Activated T-cell treated with anti-CD3 and anti-CD28 coated beads, Interleukin-2, amount 50 U/mL, for 48 hours (primary cell): ENCODE measurements around the gene CCDC198.

Experiments
- DNase-seq, 2 experiments: peaks; one replicate each; pipeline ENCODE4 v3.0.0-alpha.2; 2020

Gene CCDC198, protein sequence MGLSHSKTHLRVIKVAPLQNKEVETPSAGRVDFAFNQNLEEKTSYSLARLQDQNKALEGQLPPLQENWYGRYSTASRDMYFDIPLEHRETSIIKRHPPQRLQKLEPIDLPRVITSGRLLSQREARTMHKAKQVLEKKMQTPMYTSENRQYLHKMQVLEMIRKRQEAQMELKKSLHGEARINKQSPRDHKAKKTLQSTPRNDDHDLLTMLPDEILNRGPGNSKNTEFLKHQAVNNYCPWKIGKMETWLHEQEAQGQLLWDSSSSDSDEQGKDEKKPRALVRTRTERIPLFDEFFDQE

DNA sequence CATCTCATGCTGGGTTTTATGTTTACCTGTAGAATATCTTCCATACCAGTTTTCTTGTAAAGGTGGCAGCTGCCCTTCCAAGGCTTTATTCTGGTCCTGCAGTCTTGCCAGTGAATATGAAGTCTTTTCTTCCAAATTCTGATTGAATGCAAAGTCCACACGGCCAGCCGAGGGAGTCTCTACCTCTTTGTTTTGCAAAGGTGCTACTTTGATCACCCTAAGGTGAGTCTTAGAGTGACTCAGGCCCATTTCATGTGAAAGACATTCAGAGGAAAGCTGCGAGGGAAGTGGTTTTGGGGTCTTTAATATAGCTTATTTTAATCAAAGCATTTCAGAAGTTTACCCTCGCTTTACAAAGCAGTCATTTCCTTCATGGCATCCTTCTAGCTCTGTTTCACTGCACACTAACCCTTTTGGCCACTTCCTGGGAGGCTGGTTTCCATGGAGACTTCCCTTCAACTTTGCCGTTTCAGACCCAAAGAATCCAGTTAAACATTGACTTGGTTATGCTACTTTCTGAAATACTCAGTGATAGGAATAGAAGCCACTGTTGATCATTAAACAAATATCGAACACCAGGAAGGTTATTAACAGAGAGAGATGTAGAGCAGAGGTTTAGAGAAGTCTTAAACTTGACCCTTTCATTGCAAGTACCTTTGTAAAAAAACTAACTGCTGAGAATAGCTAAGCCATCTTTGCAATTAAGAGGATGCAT, at the start of gene CCDC198:
CCDC198 (minus strand) TSS at position 391 of the 715 bp plus-strand sequence; CDS start at position 249, 142 bp downstream.
- no peak for DNase-seq

DNA sequence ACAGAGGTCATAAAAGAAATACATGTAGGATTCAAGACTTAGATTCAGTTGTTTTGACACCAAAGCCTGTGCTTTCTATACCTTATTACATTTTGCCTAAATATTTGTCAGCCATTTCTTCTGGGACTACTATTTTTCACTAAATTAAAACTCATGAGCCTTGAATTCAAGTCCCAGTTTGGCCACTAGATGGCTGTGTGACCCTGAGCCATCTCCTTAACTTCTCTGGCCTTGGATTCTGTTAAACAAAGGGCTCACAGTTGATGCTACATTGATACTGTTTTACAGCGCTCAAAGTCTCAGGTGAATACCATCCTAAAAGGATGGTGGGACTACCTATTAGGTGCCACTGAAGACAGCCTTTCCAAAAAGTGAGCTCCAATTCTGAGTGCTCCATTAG, 39.6 kb upstream of the CCDC198 start:
- peak in 1 of 2 experiments; percentile 20 for DNase-seq

DNA sequence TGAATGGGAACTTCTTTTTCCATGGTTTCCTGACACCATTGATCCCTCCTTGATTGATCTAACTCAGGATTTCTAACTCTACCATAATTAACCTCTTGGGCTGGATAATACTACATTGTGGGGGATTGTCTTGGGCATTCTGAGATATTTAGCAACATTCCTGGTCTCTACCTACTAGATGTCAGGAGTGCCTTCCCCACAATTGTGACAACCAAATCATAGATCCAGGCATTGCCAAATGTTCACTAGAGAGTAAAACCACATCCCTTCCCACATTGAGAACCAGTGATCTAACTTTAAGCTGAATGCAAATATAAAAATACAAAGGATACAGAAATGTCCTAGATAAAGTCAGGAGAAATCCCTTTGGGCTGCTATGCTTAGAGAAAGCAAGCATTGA, 36.9 kb upstream of the CCDC198 start:
- no peak for DNase-seq

DNA sequence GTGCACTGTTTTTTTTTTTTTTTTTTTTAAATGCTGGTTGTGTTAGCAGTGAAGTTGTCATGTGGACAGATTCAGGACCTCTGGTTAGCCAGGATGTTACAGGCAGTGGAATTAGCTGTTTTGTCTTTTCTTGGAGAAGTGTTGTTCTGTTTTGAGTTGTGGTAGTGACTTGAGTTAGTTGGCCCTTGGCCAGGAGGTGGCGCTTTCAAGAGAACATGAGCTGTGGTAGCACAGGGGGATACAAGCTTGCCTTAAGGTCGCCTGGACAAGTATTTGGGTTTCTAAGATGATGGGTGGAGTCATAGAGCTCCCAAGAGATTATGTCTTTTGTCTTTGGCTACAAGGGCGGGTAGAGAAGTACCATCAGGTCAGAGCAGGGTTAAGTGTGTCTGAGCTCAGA, 33.3 kb upstream of the CCDC198 start:
- no peak for DNase-seq

DNA sequence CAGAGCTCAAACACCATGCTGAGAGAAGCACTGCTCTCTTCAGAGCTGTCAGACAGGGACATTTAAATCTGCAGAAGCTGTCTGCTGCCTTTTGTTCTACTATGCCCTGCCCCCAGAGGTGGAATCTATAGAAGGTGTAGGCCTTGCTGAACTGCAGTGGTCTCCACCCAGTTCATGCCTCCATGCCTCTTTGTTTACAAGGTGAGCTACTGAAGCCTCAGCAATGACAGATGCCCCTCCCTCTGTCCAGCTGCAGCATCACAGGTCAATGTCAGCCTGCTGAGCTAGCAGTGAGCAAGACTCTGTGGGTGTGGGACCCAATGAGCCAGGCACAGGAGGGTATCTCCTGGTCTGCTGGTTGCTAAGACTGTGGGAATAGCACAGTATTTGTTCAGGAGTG, 25.4 kb upstream of the CCDC198 start:
- no peak for DNase-seq

DNA sequence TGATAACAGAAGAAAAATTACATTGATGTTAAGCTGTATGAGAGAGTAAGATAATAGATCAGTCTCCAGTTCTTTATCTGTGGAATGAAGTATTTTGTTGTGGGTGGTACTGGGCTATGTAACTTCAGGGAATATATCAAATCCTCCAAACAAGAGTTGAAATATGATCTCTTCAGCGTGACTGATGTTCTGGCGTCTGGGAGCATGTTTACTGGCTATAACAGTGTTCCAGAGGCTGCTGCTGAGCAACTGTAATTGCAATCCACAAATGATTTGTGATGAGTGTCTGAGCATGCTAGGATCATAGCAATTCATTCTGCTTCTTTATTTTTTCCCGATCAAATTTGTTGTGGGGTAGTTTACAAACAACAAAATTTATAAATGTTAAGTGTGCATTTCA, 18.6 kb upstream of the CCDC198 start:
- no peak for DNase-seq

DNA sequence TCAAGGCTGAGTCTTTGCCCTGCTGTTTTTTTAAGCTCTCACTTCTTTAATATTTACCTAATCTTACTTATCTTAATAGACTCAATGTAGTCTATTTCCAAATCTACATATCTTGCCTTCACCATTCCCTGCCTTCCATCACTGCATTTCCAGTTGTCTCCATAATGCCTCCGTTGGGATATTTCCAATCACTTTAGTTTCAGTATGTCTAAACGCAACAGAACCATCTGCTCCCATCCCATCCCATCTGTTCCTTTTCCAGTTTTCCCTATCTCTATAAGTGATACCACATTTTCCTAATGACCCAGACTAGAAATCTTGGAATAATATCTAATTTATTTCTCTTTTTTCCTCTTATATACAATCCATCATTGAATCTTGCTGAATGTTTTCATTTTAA, 15.1 kb upstream of the CCDC198 start:
- no peak for DNase-seq

DNA sequence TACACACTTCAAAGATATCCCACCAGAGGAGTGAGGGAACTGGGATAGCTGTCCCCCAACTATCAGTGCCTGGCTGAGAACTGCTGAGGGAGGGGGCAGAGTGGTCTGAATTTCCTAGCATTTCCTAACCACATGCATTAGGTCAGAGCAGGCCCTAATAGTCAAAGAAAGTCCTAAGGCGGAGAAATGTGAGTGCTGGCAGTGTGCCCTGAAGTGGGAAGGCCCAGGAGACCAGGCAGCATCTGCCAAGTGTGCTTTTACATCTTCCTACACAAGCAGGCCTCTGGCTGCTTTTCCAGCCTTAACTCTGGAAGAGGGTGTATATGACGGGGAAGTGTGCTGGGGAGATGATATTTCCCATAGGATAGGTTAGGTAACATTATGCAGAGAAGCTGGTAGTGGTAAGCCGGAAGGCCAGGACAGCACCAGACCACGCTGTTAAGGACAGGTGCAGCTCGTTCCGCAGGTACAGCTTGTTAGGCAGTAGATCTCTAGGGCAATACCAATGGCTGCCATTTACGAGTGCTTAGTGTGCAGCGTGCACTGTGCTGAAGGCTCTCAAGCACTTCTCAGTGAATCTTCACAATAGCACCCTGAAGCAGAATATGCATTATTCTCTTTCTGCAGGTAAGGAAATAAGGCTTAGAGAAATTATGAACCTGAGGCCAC, 9.1 kb upstream of the CCDC198 start:
- no peak for DNase-seq

DNA sequence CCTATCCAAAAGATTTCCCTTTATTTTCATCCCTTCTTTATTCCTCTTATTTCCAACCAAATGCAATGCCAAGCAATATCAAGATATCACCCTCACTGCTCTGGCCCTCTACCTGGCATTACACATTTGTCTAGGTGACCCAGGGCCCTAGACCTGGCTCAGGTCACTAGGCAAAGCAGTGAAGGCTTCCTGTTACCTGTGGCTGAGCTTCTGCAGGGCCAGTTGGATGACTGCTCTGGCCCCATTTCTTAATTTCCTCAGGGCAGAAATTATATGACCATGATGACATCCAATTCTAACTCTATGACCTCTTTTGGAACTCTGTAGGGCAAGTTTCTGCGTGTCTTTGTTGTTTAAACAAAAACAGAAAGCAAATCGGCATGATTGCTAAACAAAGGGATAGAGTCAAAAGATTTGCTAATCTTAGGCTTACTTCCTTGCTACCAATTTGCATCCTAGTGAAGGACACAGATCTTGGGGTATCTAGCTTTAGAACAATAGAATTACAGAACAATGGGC, 7.4 kb upstream of the CCDC198 start:
- DNase-seq, result no peak

DNA sequence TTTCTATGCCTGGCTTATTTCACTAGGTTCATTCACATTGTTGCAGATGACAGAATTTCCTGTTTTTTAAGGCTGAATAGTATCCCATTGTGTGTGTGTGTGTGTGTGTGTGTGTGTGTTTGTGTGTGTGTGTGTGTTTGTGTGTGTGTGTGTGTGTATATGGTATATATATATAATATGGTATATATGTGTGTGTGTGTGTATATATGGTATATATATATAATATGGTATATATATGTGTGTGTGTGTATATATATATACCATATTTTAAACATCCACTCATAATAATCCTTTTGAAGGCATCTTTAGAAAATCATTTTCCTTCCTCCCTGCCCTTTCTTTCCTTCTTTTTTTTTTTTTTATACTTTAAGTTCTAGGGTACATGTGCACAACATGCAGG, 5.0 kb upstream of the CCDC198 start:
- DNase-seq, result no peak

DNA sequence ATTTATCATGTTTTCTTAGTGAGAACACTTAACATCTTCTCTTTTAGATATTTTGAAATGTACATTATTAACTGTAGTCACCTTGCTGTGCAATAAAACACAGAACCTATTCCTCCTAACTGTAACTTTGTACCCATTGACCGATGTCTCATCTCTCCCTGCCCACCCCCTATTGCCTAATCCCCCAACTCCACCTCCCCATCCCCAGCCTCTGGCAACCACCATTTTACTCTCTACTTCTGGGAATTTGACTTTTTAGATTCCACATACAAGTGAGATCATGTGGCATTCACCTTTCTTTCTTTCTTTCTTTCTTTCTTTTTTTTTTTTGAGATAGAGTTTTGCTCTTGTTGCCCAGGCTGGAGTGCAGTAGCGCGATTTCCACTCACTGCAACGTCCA, 4.4 kb upstream of the CCDC198 start:
- no peak for DNase-seq

DNA sequence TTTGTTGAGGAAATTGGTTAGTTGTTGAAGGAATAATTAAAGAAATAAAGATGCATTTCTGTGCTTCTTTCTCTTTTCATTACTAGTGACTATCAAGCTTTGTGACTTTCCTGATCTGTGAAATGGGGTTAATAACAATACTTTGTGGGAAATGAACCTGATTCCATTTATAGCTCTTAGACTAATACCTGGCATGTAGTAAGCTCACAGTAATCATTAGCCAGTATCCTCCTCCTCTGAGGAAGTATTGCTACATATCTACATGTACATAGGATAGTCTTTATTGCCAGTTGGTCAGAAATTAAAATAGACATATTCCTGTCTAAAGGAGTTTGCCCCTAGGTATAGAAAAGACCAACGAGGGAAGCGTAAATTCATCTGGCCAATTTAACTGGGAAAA, 1.8 kb upstream of the CCDC198 start:
- DNase-seq, result no peak

DNA sequence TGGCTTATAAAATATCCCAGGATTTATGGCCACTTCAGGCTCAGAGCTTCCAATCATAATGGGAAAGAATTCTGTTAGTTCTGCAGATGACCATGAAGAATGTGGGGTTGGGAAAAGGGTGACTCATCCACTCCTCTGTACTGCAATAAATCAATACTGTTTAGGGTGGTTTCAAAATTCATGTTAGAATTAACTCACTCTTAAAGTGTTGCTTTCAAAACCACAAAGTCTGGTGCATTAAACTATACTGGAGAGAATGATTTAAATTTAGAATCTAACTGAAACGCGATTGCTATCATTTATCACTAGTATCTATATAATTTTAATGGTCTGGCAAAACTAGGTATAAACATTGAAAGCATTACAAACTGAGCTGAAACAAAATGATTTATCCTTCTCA, 798 bp downstream of the CCDC198 start:
- DNase-seq, result no peak

DNA sequence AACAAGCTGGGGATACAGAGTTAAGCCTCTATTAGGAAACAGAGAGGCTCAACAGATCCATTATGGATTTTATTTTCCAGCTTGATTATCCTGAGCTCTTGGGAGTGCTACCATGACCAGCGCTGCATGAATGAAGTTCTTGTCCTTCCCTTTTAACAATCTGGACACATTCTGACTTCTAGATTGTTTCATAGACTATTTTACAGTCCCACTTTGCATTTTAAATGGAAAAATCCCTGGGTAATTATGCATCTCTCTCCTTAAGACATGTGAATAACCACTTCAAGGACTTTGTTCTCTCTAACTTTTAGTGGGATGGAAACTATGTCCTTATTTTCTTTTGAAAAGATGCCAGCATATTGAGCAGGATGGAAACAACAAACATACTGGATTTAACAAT, 2.0 kb downstream of the CCDC198 start:
- DNase-seq, result no peak

DNA sequence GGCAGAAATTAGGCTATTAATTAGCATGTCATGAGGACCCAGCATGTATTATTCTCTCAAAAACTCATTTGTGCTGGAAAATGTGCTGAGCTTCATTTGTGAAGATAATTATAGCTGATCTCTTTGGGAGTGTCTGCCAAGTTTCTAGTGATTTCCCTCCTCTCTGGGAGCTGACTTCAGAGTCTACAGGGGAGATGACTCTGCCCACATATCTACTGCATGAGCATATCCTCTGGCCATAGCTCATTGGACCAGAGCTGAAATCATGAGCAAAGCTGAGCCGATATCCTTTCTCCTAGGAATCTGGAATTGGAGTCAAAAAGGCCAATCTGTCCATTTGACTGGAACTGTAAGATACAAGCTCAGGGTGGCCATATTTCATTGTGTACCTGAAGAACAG, 5.9 kb downstream of the CCDC198 start:
- DNase-seq, result no peak

DNA sequence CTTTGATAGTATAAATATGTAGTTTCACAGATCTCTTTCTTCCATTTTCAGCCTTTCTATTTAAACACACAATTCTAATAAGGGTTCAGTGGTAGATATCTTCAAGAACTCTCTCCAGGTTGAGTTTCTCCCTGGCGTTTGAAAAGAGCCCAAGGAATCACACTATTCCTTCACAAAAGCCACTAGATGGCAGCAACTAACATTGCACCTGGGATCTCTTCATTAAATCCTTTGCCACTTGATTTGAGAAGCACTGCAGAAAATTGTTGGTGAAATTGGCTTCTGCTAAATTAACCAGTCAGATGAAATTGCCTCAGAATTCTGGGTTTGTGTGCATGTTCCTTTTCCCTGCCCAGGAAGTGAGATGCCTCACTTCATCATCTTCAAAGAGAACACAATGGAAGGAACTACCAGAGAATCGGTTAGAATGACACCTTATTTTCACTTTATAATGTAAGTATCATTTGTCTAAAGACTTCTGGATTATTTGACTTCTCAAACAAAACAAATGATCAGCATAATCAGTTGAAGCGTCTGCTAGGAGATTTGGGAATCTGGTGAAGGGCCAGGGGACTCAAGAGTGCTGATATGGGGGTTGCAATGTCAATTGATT, 6.8 kb downstream of the CCDC198 start:
- no peak for DNase-seq

DNA sequence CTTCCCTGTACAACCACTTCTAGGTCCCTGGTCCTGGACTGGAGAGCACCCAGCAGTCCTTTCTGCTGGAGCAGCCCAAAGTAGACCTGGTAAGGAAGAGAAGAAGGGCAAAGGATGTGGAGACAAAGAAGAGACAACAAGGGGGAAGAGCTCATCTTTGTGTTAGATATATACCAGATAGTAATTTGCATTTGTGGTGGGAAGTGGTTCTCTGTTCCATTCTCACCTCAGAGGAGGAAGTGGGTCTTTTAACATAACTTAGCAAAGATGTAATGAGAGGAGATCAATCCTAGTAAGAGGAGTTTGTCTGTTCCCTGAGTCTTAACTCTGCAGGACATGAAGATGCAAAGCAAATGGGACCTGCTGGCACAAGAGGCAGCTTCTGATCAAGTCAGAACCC, 8.0 kb downstream of the CCDC198 start:
- DNase-seq, result no peak

DNA sequence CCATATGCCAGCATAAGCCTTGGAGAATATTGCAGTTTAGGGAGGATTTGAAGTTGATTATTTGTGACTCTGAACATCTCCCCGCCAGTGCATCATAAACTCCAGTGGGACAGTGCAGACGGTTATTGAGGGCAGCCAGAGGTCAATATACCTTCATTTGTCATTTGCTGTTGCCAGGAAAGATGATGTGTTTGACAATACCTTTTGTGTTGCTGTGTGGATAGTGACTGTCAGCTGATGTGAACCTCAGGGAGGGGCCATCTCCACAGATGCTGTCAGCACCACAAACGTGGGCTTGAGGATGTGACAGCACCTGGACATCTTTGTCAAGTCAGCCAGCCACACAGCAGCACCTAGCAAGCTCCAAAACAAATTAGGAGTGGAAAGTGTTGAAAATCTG, 11.5 kb downstream of the CCDC198 start:
- DNase-seq, result no peak

DNA sequence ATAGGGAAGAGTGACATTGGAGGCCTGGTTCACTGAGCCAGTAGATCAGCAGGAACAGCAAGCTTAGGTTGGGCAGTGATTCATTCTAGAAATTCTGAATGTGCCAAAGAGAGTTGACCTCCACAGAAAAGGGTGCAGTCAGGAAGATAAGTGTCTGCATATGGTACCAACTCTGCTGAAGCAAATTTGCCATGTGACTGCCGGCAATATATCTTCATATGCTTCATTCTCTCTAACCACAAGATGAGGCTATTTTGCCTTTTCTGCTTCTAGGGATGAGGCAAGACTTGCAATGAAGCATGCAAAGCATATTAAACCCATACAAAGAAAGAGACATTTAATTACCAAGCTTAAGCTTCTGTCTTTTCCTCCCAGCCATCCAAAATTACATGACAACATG, 13.6 kb downstream of the CCDC198 start:
- DNase-seq, result no peak

DNA sequence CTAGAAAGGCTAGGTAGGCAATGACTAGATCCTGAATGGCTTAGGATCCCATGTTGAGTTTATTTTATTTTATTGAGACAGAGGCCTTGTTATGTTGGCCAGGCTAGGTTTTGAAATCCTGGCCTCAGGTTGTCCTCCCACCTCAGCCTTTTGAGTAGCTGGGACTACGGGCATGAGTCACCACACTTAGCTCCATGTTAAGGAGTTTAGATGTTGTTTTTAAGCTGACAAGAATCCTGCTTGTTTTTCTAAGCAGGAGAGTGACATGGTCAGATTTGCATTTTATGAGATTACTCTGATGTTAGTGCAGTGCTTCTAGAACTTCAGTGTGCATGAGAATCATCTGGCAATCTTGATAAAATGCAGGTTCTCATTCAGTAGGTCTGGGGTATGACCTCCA, 14.5 kb downstream of the CCDC198 start:
- DNase-seq, result no peak

DNA sequence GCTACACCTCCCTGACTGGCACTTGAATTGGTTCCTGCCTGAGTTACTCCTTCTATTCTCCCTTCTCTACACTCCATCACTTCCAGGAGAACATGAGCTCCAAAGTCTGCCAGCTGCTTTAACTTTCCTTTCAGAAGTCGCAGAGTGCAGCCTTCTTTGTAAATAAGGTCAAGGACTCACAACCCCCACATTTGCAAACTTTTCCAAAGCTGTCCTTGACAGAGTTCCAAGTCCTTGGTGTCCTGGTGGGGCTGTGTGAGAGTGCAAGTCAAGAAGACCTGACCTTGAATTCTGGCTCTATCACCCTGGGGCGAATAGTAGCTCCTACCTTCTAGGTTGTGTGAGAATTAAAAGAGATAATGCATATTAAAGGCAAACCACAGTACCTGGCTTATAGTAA, 15.6 kb downstream of the CCDC198 start:
- DNase-seq, result no peak

DNA sequence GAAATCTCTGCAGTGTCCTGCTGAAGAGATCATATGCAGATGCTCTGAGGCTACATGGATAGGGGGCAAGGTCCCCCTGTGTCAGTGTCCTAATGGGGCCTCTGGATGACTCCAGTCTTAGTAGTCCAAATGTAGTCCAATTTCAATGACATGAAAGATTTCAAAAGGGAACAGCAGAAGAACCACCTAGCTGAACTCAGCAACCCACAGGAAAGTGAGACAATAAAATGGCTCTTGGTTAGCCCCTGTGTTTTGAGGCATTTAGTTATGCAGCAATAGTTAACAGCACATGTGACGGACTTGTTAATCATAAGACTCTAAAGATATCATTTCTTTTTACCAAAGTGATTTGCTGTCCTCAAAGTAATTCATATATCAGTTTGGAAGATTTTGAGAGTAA, 22.7 kb downstream of the CCDC198 start:
- DNase-seq, result no peak

DNA sequence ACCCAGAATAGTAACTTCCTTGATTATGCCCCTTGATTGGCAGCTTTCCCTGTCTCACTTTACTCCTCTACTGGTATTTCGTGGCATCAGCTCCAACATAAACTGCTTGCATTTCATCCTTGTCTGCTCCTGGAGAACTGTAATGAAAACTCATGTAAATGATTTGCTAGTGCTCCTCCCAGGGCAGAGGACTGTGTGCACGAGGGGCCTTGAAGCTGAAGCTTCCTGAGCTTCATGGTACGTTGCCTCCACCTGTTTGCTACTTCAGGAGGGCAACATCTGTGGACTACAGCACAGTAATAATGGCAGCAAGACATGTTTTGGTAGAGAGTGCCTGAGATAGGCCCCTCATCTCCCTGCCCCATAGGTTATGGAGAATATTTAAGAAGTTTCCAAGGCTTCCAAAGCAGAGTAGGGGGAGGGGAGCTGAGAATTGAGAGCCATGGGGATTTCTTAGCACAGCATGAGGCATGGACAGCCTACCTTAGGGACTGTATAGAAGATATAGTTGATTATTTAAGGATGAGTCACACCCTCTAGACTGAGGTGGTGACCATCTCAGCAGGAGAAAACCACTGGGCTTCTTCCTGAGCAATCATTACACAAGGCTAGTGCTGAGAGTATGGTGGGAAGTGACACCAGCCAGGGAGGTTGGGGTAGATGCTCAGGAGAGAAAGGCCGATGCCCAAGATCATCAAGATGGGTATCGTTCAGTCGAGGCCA, 29.5 kb downstream of the CCDC198 start:
- DNase-seq, result no peak
